Nephron (organoid): ENCODE data around the gene DDN.
A peak's percentile ranks its signal among the peaks of the same experiment; 100 is the strongest.

ENCODE experiments used
- H3K27ac Mint-ChIP-seq, 3 experiments: 2 replicates each; pipeline ENCODE4 v1.8.0; 2020; ENCODE audit warnings: mixed read lengths in 3 of 3, mild to moderate bottlenecking in 2 of 3, moderate library complexity in 1 of 3
- H3K27me3 Mint-ChIP-seq: 2 replicates; pipeline ENCODE4 v1.8.0; 2021; ENCODE audit warnings: low read depth, mild to moderate bottlenecking, moderate library complexity, mixed read lengths
- H3K36me3 Mint-ChIP-seq: 2 replicates; pipeline ENCODE4 v1.8.0; 2020; ENCODE audit warnings: low read depth, mixed read lengths
- H3K4me1 Mint-ChIP-seq: 2 replicates; pipeline ENCODE4 v1.8.0; 2020; ENCODE audit warnings: mixed read lengths
- H3K4me3 Mint-ChIP-seq, 3 experiments: 2 replicates each; pipeline ENCODE4 v1.8.0; 2020; ENCODE audit warnings: mild to moderate bottlenecking in 3 of 3, mixed read lengths in 3 of 3, moderate library complexity in 2 of 3
- H3K9me3 Mint-ChIP-seq: 2 replicates; pipeline ENCODE4 v1.8.0; 2020; ENCODE audit warnings: mixed read lengths
- CTCF ChIP-seq, 3 experiments: fragments of 200-600 bp; sonication (generic); IDR thresholded peaks; one replicate each; pipeline ENCODE4 v1.5.0; 2021; ENCODE audit warnings: antibody characterized with exemption in 3 of 3; ENCODE audit not compliant: unreplicated experiment in 3 of 3

Gene DDN

DNA sequence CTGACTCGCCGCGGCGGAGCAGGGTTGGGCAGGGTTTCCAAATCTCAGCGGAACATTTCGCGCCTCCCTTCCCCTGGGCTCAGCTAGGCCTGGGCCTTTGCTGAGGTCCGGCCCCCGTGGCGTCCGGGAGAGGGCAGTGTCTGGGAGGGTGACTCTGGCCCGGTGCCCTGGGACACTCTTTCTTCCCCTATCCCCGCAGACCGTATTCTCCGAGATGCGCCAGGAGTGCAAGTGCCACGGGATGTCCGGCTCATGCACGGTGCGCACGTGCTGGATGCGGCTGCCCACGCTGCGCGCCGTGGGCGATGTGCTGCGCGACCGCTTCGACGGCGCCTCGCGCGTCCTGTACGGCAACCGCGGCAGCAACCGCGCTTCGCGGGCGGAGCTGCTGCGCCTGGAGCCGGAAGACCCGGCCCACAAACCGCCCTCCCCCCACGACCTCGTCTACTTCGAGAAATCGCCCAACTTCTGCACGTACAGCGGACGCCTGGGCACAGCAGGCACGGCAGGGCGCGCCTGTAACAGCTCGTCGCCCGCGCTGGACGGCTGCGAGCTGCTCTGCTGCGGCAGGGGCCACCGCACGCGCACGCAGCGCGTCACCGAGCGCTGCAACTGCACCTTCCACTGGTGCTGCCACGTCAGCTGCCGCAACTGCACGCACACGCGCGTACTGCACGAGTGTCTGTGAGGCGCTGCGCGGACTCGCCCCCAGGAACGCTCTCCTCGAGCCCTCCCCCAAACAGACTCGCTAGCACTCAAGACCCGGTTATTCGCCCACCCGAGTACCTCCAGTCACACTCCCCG, 18.0 kb downstream of the DDN start:
- Mint-ChIP-seq H3K36me3 (peaks cover 6% of the 10 kb centered on the region), H3K9me3 (no peaks in the 10 kb centered on the region), H3K4me3 (peak overlapping the region; percentile 68 to 78 (median 73)), H3K27ac (no peak overlapping the region), H3K27me3 (peaks cover 100% of the 10 kb centered on the region), H3K4me1 (peaks cover 70% of the 10 kb centered on the region)
- peak in 2 of 3 experiments; percentile 9 to 26 for TF ChIP-seq CTCF (IDR thresholded peaks at IDR 0.05; ENCODE audit: unreplicated experiment in 3 of 3)

GRCh38 chr12:48980389-48980952, 18.7 kb downstream of the DDN start:
- H3K4me1 Mint-ChIP-seq = peaks cover 64% of the 10 kb centered on the region
- H3K9me3 Mint-ChIP-seq = no peaks in the 10 kb centered on the region
- H3K27ac Mint-ChIP-seq = no peak overlapping the region
- peaks cover 6% of the 10 kb centered on the region for H3K36me3 Mint-ChIP-seq
- peak overlapping the region; percentile 74 to 80 (median 78) for H3K4me3 Mint-ChIP-seq
- peaks cover 100% of the 10 kb centered on the region for H3K27me3 Mint-ChIP-seq
- no peak for TF ChIP-seq CTCF (IDR thresholded peaks at IDR 0.05; ENCODE audit: unreplicated experiment in 3 of 3)

DNA sequence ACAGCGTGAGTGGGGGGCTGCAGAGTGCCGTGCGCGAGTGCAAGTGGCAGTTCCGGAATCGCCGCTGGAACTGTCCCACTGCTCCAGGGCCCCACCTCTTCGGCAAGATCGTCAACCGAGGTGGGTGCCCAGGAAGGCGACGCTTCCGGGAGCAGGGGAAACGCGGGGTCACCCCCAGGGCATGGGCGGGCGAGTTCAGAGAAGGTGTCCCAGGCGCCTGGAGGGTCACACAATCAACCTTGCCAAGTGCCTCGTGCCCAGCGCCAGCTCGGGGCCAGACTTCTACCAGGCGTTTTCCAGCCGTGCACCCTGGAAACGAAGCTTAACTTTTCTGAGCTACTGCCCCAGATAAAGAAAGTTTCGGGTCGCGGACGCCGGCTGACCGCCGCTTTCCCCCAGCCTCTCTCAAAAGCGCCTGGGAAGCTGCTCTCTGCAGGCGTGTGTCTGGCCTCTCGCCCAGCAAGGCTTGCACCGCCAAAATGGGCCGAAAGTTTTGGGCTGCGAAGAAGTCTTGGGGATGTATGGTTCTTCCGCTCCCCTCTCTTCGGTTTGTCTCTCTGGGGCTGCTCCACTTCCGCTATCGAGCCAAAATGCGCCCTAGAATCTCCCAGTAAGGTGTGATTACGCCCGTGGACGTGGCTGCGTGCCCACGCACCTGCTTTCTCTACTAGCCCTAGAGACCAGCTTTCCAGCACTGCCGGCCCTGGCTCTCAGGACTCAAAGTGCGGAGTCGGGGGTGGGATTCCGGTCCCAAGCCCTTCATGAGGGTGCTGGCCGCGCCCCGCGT, 19.4 kb downstream of the DDN start:
- Mint-ChIP-seq H3K4me3 (peak overlapping the region; percentile 74 to 80 (median 78)), H3K27me3 (peaks cover 100% of the 10 kb centered on the region), H3K36me3 (peaks cover 6% of the 10 kb centered on the region), H3K4me1 (peaks cover 57% of the 10 kb centered on the region), H3K27ac (no peak overlapping the region), H3K9me3 (no peaks in the 10 kb centered on the region)
- no peak for TF ChIP-seq CTCF (IDR thresholded peaks at IDR 0.05; ENCODE audit: unreplicated experiment in 3 of 3)

GRCh38 chr12:48978741-48979601, 20.2 kb downstream of the DDN start:
- Mint-ChIP-seq H3K4me3 (peak overlapping the region; percentile 74 to 80 (median 78)), H3K27ac (no peak overlapping the region), H3K9me3 (no peaks in the 10 kb centered on the region), H3K36me3 (peaks cover 6% of the 10 kb centered on the region), H3K4me1 (peaks cover 48% of the 10 kb centered on the region), H3K27me3 (peaks cover 100% of the 10 kb centered on the region)
- TF ChIP-seq CTCF (IDR thresholded peaks at IDR 0.05; ENCODE audit: unreplicated experiment in 3 of 3) = no peak

DNA sequence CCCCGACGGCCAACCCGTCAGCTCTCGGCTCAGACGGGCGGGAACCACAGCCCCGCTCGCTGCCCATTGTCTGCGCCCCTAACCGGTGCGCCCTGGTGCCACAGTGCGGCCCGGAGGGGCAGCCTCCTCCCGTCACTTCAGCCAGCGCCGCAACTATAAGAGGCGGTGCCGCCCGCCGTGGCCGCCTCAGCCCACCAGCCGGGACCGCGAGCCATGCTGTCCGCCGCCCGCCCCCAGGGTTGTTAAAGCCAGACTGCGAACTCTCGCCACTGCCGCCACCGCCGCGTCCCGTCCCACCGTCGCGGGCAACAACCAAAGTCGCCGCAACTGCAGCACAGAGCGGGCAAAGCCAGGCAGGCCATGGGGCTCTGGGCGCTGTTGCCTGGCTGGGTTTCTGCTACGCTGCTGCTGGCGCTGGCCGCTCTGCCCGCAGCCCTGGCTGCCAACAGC, 20.9 kb downstream of the DDN start, which contains the start of gene WNT1:
TSS of gene WNT1 (plus strand) at position 32 of the 450 bp plus-strand sequence. CDS start at position 361, 329 bp downstream.
- Mint-ChIP-seq H3K27ac (peak within 1 kb of the TSS in 1 of 3 experiments; percentile 21), H3K27me3 (peaks cover 100% of the 10 kb centered on the region), H3K9me3 (no peaks in the 10 kb centered on the region), H3K4me3 (peak within 1 kb of the TSS; percentile 74 to 80 (median 78)), H3K4me1 (peaks cover 45% of the 10 kb centered on the region), H3K36me3 (peaks cover 6% of the 10 kb centered on the region)
- TF ChIP-seq CTCF (IDR thresholded peaks at IDR 0.05; ENCODE audit: unreplicated experiment in 3 of 3) = peak in 1 of 3 experiments; percentile 46
